Ureter (tissue), 1 donor: Measurements from ENCODE around the gene PLXND1. TPM values are rescaled to one million over a fixed set of nuclear protein-coding genes. Genes with fewer than 3 reads are reported as not detected.

Experiments
- DNase-seq: peaks from one replicate; pipeline ENCODE4 v3.0.0-alpha.2; 2020; ENCODE audit warnings: low spot score
- total RNA-seq: library from RNA; stranded (reverse); gene quantifications from one replicate; pipeline ENCODE4 v1.2.4, GENCODE V29; 2023
- donor health status: DM: yes; HTN: yes; CAD: no.

The PLXND1 gene
- total RNA-seq, 1 donor from 2014 or later, result 138 TPM

GRCh38 chr3:129564981-129565644 is 41.4 kb downstream of the PLXND1 start:
- DNase-seq, result no peak

- no peak for DNase-seq
Measured at GRCh38 chr3:129563850-129564535, 42.5 kb downstream of the PLXND1 start.

- no peak for DNase-seq
Measured at GRCh38 chr3:129563332-129563731, 43.1 kb downstream of the PLXND1 start.

GRCh38 chr3:129562803-129563202 is 43.7 kb downstream of the PLXND1 start:
- DNase-seq, result no peak

GRCh38 chr3:129561619-129562248 is 44.7 kb downstream of the PLXND1 start:
- no peak for DNase-seq

- DNase-seq, result peak; percentile 84
Measured at GRCh38 chr3:129560911-129561594, 45.4 kb downstream of the PLXND1 start.

GRCh38 chr3:129560269-129560787 is 46.1 kb downstream of the PLXND1 start:
- peak; percentile 70 for DNase-seq

GRCh38 chr3:129559565-129560079 is 46.9 kb downstream of the PLXND1 start:
- DNase-seq, result no peak

GRCh38 chr3:129558772-129559564 is 47.5 kb downstream of the PLXND1 start:
- DNase-seq, result no peak

- no peak for DNase-seq
Measured at GRCh38 chr3:129558081-129558771, 48.2 kb downstream of the PLXND1 start.

GRCh38 chr3:129557548-129557894 is 49.0 kb downstream of the PLXND1 start:
- peak; percentile 59 for DNase-seq

GRCh38 chr3:129556890-129557547 is 49.5 kb downstream of the PLXND1 start:
- no peak for DNase-seq

GRCh38 chr3:129556358-129556695 is 50.1 kb downstream of the PLXND1 start:
- no peak for DNase-seq

GRCh38 chr3:129555616-129556357 is 50.7 kb downstream of the PLXND1 start:
- DNase-seq, result no peak

GRCh38 chr3:129555153-129555550 is 51.3 kb downstream of the PLXND1 start:
- DNase-seq, result no peak

- no peak for DNase-seq
Measured at GRCh38 chr3:129554356-129555152, 51.9 kb downstream of the PLXND1 start.

GRCh38 chr3:129553719-129554118 is 52.8 kb downstream of the PLXND1 start:
- DNase-seq, result no peak

- DNase-seq, result no peak
Measured at GRCh38 chr3:129553171-129553570, 53.3 kb downstream of the PLXND1 start.
